ENCODE data around the gene CD7.

The CD7 gene

GRCh38 chr17:82297714-82298537, 19.5 kb downstream of the CD7 start:
- no peak for TF ChIP-seq CTCF (IDR thresholded peaks at IDR 0.05; ENCODE audit: insufficient read depth, low read length, missing control alignments)
- H3K4me3 ChIP-seq (ENCODE audit: low read depth, low read length) = peak overlapping the region; percentile 49
- DNase-seq (ENCODE audit: low read depth, low spot score) = peak; percentile 63
- ChIA-PET POLR2A (interaction anchor here (0.6 kb wide), 1 partner anchor 69 kb away, joined by 3 read pairs; the partner anchor contains the start of gene SLC16A3), CTCF (interaction anchor here (1.0 to 9.4 kb wide), 10 partner anchors 11 to 119 kb away, joined by 3 to 61 read pairs (median 4); partner anchors contain the start of genes HEXD and OGFOD3)

GRCh38 chr17:82297280-82297713, 20.1 kb downstream of the CD7 start:
- DNase-seq (ENCODE audit: low read depth, low spot score) = no peak
- TF ChIP-seq CTCF (IDR thresholded peaks at IDR 0.05; ENCODE audit: insufficient read depth, low read length, missing control alignments) = no peak
- POLR2A ChIA-PET = no interaction called here
- CTCF ChIA-PET = interaction anchor here (1.0 to 9.4 kb wide), 5 partner anchors 25 to 119 kb away, joined by 3 to 61 read pairs (median 6); partner anchors contain the start of genes HEXD and OGFOD3
- H3K4me3 ChIP-seq (ENCODE audit: low read depth, low read length) = no peak overlapping the region; the same call in 1 of the 2 replicates

- ChIA-PET POLR2A (no interaction called here), CTCF (interaction anchor here (1.0 to 9.4 kb wide), 5 partner anchors 9 to 120 kb away, joined by 3 to 61 read pairs (median 6); partner anchors contain the start of genes HEXD and OGFOD3)
- no peak for TF ChIP-seq CTCF (IDR thresholded peaks at IDR 0.05; ENCODE audit: insufficient read depth, low read length, missing control alignments)
- H3K4me3 ChIP-seq (ENCODE audit: low read depth, low read length) = no peak overlapping the region
- DNase-seq (ENCODE audit: low read depth, low spot score) = no peak
These were observed 20.7 kb downstream of the CD7 start for GRCh38 chr17:82296511-82297279.

- POLR2A ChIA-PET = no interaction called here
- DNase-seq (ENCODE audit: low read depth, low spot score) = no peak
- no peak for TF ChIP-seq CTCF (IDR thresholded peaks at IDR 0.05; ENCODE audit: insufficient read depth, low read length, missing control alignments)
- CTCF ChIA-PET = interaction anchor here (9.4 kb wide), 1 partner anchor 121 kb away, joined by 61 read pairs; the partner anchor contains the start of genes HEXD and OGFOD3
- no peak overlapping the region for H3K4me3 ChIP-seq (ENCODE audit: low read depth, low read length)
These were observed 22.0 kb downstream of the CD7 start for GRCh38 chr17:82295472-82295814.

- no peak for TF ChIP-seq CTCF (IDR thresholded peaks at IDR 0.05; ENCODE audit: insufficient read depth, low read length, missing control alignments)
- peak overlapping the region; percentile 55 for H3K4me3 ChIP-seq (ENCODE audit: low read depth, low read length)
- no peak for DNase-seq (ENCODE audit: low read depth, low spot score)
- CTCF ChIA-PET = no interaction called here
- POLR2A ChIA-PET = interaction anchor here (0.7 kb wide), 1 partner anchor 65 kb away, joined by 3 read pairs; the partner anchor contains the start of gene SLC16A3
These were observed 23.2 kb downstream of the CD7 start for GRCh38 chr17:82294064-82294773.

Data from AG04449 (cell line).